GM10266 (cell line): ENCODE results near the gene LAPTM5.

Source experiments
- DNase-seq: peaks from one replicate; pipeline ENCODE4 v3.0.0; 2012; ENCODE audit errors: extremely low spot score
- CTCF ChIP-seq: IDR thresholded peaks from 2 replicates; pipeline ENCODE4 v1.5.1; 2012; ENCODE audit warnings: mild to moderate bottlenecking, low read depth; ENCODE audit not compliant: control insufficient read depth, insufficient read depth; ENCODE audit errors: missing control alignments

LAPTM5 gene

GRCh38 chr1:30758121-30758688, 631 bp upstream of the LAPTM5 start:
- no peak for TF ChIP-seq CTCF
- DNase-seq = no peak

- peak; percentile 2 for TF ChIP-seq CTCF
- no peak for DNase-seq
Measured at GRCh38 chr1:30756545-30757351, 826 bp downstream of the LAPTM5 start.

GRCh38 chr1:30756206-30756544, 1.4 kb downstream of the LAPTM5 start:
- no peak for TF ChIP-seq CTCF
- DNase-seq = no peak

GRCh38 chr1:30755746-30756145, 1.8 kb downstream of the LAPTM5 start:
- TF ChIP-seq CTCF = peak; percentile 23
- no peak for DNase-seq

GRCh38 chr1:30755334-30755733, 2.2 kb downstream of the LAPTM5 start:
- TF ChIP-seq CTCF = no peak
- DNase-seq = no peak

- peak; percentile 53 for DNase-seq
Measured at GRCh38 chr1:30754684-30755171, 2.8 kb downstream of the LAPTM5 start.

More at GRCh38 chr1:30754684-30755171, 2.8 kb downstream of the LAPTM5 start:
- TF ChIP-seq CTCF = no peak
